HG02981 (cell line): ENCODE data around the gene CBLC.
A peak's percentile ranks its signal among the peaks of the same experiment; 100 is the strongest.

ENCODE experiments used
- ATAC-seq: cut with Tn5 transposase; IDR thresholded peaks from one replicate; pipeline ENCODE4 v1.9.1; 2021; ENCODE audit warnings: mild to moderate bottlenecking, moderate library complexity; ENCODE audit not compliant: unreplicated experiment

CBLC gene

GRCh38 chr19:44746616-44746945 lies 31.1 kb upstream of the CBLC start:
- no peak for ATAC-seq

DNA sequence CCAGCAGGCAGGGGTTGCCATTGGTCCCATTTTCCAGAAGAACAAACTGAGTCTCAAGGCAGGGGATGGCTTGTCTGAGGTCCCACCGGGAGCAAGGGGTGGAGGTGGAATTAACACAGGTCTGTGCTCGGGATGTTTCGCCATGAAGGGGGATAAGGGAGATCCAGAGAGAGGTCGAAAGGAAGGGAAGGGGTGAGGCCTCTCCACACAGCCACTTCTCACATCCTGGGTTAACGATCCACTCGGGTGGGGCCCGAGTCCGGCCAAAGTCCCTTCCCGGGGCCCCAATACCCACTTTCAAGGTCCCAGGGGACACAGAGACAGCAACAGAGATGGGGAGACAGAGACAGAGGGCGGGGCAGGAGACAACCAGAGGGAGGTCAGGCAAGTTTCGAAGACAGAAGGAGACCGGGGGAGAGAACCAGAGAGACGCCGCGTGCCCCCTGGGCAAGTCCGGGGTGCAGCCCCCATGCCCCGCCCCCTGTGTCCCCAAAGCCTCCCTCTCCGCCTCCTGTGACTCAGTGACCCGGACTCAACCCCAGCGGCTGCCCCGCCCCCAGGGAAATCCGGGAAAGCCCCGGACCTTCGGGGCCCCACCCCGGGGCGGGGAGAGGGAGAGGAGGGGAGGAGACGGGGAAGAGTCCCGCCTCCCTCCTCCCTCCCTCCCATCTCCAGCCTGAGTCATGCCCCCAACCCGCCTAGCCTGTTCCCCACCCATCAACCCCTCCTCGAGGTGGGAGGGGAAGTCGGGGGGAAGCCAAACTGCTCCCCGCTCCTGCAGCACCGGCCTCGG lies 30.5 kb upstream of the CBLC start:
- peak; percentile 32 for ATAC-seq

DNA sequence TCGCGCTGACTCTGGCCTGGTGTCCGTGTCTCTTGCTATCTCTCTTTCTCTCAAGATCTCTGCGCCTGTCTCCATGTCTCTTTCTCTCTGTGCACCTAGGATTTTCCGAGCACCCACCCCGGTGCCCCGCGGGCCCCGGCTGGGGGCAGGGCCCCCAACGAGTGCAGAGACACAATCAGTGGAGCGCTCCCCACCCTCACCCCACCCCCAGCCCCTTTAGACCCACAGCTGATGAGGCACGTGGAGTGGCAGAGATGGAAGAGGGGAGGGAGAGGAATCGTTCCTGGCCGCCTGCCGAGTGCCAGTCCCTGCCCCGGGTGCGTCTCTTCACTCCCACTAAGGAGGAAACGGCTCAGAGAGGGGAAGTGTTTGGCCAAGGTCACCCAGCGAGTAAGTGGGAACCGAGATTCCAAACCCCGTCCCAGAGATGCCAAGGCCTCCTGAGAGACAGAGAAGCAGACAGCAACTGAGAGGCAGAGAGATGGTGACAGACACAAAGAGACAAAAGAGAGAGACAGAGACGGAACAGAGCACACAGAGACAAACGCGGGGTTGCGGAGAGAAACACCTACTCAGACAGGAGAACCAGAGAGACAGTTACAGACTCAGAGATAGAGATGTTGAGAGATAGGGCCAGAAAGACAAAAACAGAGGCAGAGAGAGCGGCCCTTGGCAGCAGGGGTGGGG lies 29.8 kb upstream of the CBLC start:
- ATAC-seq, result no peak

DNA sequence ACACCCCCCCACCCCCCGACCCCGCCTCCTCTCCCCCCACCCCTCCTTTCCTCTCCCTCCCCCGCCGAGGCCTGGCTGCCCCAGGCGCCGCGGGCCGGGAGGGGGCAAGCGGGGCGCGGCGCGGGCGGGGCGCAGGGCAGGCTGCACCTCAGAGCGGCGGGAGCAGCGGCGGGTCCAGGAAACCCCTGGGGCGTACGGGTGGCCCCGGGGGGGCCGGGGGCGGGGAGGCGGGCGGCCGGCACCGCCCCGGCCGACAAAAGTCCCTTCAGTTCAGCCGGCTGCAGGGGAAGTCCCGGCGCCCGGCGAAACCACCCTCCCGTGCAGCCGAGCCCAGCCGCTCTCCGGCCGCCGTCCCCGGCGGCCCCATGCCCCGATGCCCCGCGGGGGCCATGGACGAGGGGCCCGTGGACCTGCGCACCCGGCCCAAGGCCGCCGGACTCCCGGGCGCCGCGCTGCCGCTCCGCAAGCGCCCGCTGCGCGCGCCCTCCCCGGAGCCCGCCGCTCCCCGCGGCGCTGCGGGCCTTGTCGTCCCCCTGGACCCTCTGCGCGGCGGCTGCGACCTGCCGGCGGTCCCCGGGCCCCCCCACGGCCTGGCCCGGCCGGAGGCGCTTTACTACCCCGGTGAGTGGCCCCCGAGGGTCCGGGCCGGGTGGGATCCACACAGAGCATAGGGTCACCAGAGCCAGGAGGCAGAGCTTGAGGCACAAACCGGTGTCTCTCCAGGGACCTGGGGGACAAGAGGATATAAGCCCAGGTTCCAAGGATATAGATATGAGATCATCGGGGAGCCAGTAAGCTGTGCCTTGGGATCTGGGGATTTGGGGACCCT lies 29.1 kb upstream of the CBLC start, which contains the start of gene BCL3:
BCL3 (plus strand) TSS at position 283 of the 829 bp plus-strand sequence; CDS start at position 366, 83 bp downstream.
- no peak for ATAC-seq

DNA sequence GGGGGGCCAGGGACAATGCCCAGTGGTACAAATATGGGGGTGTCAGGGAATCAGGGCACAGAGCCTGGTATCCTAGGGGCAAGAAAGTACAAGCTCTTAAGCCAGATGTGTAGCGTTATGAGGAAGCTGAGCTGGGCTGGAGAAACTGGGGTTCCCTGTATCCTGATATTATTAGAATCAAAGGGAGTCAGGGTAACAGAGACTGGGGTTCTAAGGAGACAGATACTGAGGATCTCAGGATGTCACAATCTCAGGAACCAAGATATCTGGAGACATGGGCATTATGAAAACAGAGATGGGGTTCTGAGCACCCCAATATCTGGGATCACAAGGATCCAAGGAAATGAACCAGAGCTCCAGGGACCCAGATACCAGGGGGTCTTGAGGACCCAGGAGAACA lies 28.4 kb upstream of the CBLC start:
- no peak for ATAC-seq

DNA sequence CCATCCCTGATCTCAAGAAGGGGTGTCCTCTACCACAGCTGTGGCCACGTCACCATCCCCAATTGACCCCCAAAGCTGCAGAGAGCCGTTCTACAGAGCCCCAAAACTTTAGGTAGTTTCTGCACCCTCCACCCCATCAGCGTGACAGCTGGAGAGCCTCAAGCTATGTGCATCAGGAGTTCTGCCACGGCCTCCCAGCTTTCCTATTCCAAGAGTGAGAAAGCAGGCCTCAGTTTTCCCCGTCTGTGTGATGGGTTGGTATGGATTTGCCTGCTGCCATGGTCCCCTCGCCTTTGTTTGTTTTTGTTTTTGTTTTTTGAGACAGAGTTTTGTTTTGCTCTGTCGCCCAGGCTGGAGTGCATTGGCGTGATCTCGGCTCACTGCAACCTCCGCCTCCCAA lies 27.7 kb upstream of the CBLC start:
- ATAC-seq, result no peak

- ATAC-seq, result no peak
Measured at GRCh38 chr19:44752123-44752815, 25.4 kb upstream of the CBLC start.

DNA sequence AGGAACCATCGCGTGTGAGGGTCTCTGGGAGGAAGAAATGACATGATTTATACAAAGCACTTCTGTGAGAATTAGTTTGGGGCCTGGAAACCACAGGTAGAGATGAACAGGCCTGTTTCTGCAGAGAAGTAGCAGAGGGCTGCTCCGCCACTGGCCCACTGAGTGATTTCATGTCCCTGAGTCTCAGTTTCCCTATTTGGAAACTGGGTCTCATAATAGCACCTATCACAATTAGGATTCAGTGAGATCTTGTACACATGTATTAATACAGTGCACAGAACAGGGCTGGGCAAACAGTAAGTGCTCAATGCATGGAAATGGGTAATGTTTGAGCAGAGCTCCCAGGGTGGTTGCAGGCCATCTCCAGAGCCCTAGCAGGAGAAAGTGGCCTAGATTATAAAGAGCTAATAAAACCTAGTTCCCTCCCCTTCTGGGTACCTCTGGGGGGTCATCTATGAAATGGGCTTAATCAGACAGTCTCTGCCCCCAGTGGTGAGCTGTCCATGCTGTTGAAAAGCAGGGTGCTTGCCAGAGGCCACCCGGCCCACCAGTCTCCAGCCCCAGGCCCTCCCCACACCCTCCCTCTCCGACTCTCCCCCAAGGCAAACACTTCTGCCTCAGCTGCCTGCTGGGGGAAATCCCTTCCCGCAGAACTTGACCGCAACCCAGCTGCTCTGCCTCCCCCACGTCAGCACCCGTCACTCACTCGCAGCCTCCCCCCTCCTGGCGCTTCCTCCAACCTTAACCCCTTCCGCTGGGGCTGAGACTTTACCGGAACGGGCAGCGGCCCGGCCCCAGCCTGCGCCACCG lies 24.7 kb upstream of the CBLC start:
- ATAC-seq, result peak; percentile 63

GRCh38 chr19:44753626-44753931 lies 24.1 kb upstream of the CBLC start:
- no peak for ATAC-seq

- no peak for ATAC-seq
Measured at GRCh38 chr19:44753932-44754749, 23.5 kb upstream of the CBLC start.

GRCh38 chr19:44754750-44755080 lies 23.0 kb upstream of the CBLC start:
- ATAC-seq, result no peak

DNA sequence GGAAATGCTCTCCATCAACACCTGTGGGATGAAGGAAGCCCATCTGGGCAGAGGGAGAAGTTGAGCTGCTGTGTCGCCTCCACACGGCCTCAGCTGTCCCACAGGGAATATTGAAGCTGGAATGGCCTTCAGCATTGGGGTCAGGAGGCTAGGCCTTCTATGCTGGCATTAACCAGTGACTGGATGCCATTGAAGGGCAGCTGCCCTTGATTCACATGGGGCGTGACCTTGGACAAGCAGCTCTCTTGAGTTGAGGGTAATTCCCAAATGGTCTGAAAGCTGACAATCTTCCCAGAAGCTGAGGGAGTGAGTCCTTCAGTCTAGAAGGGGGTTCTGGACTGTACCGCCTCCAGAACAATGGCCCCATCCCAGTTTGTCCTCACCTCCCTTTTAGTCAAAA lies 22.5 kb upstream of the CBLC start:
- no peak for ATAC-seq

DNA sequence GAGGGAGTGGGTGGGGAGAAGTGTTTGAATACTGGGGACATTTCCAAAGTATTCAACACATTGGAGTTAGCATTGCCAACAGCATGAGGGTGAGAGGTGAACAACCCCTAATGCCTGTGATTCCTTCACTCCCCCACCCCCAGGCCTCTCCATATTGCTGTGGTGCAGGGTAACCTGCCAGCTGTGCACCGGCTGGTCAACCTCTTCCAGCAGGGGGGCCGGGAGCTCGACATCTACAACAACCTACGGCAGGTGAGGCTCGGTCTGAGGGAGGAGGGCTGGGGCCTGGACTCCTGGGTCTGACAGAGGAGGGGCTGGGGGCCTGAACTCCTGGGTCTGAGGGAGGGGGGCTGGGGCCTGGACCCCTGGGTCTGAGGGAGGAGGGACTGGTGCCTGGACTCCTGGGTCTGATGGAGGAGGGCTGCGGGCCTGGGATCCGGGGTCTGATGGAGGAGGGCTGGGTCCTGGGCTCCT lies 21.6 kb upstream of the CBLC start:
- ATAC-seq, result no peak

DNA sequence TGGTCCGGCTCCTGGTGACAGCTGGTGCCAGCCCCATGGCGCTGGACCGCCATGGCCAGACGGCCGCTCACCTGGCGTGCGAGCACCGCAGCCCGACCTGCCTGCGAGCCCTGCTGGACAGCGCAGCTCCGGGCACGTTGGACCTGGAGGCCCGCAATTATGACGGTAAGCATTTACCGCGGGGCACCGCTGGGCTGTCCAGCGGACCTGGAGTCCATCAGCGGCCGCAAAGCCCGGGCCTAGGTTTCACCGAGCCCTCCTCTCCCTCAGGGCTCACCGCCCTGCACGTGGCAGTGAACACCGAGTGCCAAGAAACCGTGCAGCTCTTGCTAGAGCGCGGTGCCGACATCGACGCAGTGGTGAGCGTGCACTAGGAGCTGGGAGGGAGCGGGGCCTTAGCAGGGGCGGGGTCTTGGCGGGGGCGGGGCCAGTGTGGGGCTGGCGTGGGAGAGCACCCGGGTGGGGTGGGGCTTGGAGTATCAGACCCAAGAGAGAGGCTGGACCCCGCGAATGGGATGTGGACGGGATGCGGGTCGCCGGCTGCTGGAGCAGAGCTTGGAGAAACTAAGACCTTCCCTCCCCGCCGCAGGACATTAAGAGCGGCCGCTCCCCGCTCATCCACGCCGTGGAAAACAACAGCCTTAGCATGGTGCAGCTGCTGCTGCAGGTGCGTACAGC lies 20.5 kb upstream of the CBLC start:
- ATAC-seq, result no peak

GRCh38 chr19:44757735-44758505 lies 19.8 kb upstream of the CBLC start:
- ATAC-seq, result no peak

DNA sequence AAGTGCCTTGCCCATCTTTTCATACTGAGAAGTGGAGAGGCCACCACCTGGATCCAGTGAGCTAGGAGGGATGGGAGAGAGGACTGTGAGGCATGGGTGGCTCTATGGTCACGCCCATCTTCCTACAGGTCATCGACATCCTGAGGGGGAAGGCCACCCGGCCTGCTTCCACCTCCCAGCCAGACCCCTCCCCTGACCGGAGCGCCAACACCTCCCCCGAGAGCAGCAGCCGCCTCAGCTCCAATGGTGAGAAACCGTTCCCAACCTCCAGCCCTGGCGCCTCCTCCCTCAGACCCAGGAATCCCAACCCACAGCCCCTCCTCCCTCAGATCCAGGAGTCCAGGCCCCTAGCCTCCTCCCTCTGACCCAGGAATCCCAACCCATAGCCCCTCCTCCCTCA lies 19.1 kb upstream of the CBLC start:
- no peak for ATAC-seq

DNA sequence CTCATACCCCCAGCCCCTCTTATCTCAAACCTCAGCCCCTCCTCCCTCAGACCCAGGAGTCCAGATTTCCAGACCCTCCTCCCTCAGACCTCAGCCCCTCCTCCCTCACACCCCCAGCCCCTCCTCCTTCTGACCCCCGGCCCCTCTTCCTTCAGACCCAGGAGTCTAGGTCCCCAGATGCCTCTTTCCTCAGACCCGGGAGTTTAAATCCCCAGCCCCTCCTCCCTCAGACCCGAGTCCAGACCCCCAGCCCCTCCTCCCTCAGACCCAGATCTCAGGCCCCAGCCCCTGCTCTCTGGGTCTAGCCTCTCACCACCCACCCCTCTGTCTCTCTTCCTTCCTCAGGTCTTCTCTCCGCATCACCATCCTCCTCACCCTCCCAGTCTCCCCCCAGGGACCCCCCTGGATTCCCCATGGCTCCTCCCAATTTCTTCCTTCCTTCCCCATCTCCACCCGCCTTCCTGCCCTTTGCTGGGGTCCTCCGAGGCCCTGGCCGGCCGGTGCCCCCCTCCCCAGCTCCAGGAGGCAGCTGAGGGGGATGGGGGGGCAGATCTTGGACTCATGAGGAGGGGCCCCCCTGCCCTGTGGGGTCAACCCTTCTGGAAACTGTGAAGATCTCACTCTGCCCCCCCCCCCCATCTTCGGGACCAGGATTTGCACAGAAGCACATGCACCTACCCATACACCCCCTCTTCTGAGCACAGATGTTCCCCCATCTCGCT lies 18.4 kb upstream of the CBLC start:
- no peak for ATAC-seq

DNA sequence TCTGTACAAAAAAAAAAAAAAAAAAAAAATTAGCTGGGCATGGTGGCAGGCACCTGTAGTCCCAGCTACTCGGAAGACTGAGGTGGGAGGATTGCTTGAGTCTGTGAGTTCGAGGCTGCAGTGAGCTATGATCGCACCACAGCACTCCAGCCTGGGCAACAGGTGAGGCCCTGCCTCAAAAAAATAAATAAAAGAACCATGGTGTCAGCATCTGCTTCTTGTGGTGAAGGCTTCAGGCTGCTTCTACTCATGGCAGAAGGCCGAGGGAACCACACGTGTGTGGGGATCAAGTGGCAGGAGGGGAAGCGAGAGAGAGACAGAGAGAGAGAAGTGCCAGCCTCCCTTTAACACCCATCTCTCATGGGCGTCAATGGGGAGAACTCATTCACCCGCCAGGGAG lies 15.7 kb upstream of the CBLC start:
- ATAC-seq, result no peak
